Left lung (tissue), 10 donors: ENCODE data around the gene HSBP1. TPM values are rescaled to one million over a fixed set of nuclear protein-coding genes. Genes with fewer than 3 reads are reported as not detected.

Experiments used
- ATAC-seq: fragments of 200-7000 bp; cut with Tn5 transposase; one replicate; pipeline ENCODE4 v1.9.1; 2020; ENCODE audit warnings: moderate library complexity
- DNase-seq, 4 donors: peaks; one replicate each; pipeline ENCODE4 v3.0.0-alpha.2; 2013 to 2020
- H3K27ac ChIP-seq, 2 donors: fragments of 200-600 bp; sonication (generic) in 1 of 2; one replicate each; pipeline versions ENCODE4 v1.5.0 to v1.8.0; 2020 to 2021
- H3K27me3 ChIP-seq, 2 donors: fragments of 200-600 bp; sonication (generic) in 1 of 2; one replicate each; pipeline versions ENCODE4 v1.5.0 to v1.8.0; 2020 to 2021
- H3K36me3 ChIP-seq, 2 donors: fragments of 200-600 bp; sonication (generic) in 1 of 2; one replicate each; pipeline versions ENCODE4 v1.5.0 to v1.8.0; 2020 to 2021
- H3K4me1 ChIP-seq, 2 donors: fragments of 200-600 bp; one replicate each; pipeline ENCODE4 v1.8.0; 2021
- H3K4me3 ChIP-seq, 2 donors: fragments of 200-600 bp; sonication (generic) in 1 of 2; one replicate each; pipeline versions ENCODE4 v1.5.0 to v1.8.0; 2020 to 2021; ENCODE audit warnings: mild to moderate bottlenecking in 1 of 2
- H3K9me3 ChIP-seq, 2 donors: fragments of 200-600 bp; sonication (generic) in 1 of 2; one replicate each; pipeline versions ENCODE4 v1.5.0 to v1.8.0; 2020 to 2021
- CTCF ChIP-seq, 2 donors: fragments of 200-600 bp; sonication (generic) in 1 of 2; IDR thresholded peaks; one replicate each; pipeline versions ENCODE4 v1.5.0 to v1.8.0; 2021; ENCODE audit warnings: antibody characterized with exemption in 2 of 2
- intact Hi-C, 2 donors: fragments of 100-400 bp; cut with DNase I; formaldehyde crosslinking; loops; one replicate each; pipeline versions ENCODE4 v1.11.2 to v1.14.2; 2022
- polyA plus RNA-seq, 6 donors: library from polyadenylated mRNA; unstranded; fragments of 120-200 nt; gene quantifications; one replicate each; pipeline ENCODE4 v1.2.1, GENCODE V29; 2013; ENCODE audit not compliant: insufficient read length in 6 of 6
- total RNA-seq, 2 donors: library from RNA; stranded (reverse); fragmentation: NEBNext Ultra II Directional; extraction: Animal tissue kit (Norgen Biotek cat#: 25700); gene quantifications; one replicate each; pipeline ENCODE4 v1.2.1, GENCODE V29; 2021
- donor health status: DM: no; HTN: yes; CAD: no.
- donor health status: DM: no; HTN: no; CAD: no.

HSBP1 gene
- total and polyA plus RNA-seq, 8 donors = 118 to 184 (median 168) TPM

GRCh38 chr16:83826146-83826913 is 18.6 kb downstream of the HSBP1 start:
- Histone ChIP-seq H3K9me3 (no peaks in the 10 kb centered on the region), H3K27me3 (no peaks in the 10 kb centered on the region), H3K36me3 (no peaks in the 10 kb centered on the region), H3K27ac (no peak overlapping the region), H3K4me1 (peaks cover 0 to 8% of the 10 kb centered on the region in 2 donors), H3K4me3 (no peak overlapping the region)
- ATAC-seq = peak; percentile 99
- peak; percentile 65 to 95 (median 78) for DNase-seq
- intact Hi-C loops = no loop called here
- TF ChIP-seq CTCF (IDR thresholded peaks at IDR 0.05) = peak; percentile 61 to 95

GRCh38 chr16:83830091-83830768 is 22.5 kb downstream of the HSBP1 start:
- Histone ChIP-seq H3K36me3 (no peaks in the 10 kb centered on the region), H3K9me3 (no peaks in the 10 kb centered on the region), H3K27ac (no peak overlapping the region), H3K27me3 (no peaks in the 10 kb centered on the region), H3K4me3 (no peak overlapping the region), H3K4me1 (peaks cover 0 to 8% of the 10 kb centered on the region in 2 donors)
- intact Hi-C loops = no loop called here
- TF ChIP-seq CTCF (IDR thresholded peaks at IDR 0.05) = no peak
- no peak for DNase-seq
- no peak for ATAC-seq

GRCh38 chr16:83830769-83831455 is 23.1 kb downstream of the HSBP1 start:
- intact Hi-C loops = no loop called here

GRCh38 chr16:83831456-83831987 is 23.7 kb downstream of the HSBP1 start:
- H3K4me3 ChIP-seq = no peak overlapping the region
- intact Hi-C loops = no loop called here
- peaks cover 0 to 7% of the 10 kb centered on the region in 2 donors for H3K4me1 ChIP-seq
- no peaks in the 10 kb centered on the region for H3K36me3 ChIP-seq
- no peaks in the 10 kb centered on the region for H3K27me3 ChIP-seq
- TF ChIP-seq CTCF (IDR thresholded peaks at IDR 0.05) = no peak
- no peak overlapping the region for H3K27ac ChIP-seq
- no peaks in the 10 kb centered on the region for H3K9me3 ChIP-seq
- no peak for ATAC-seq
- DNase-seq = no peak

More at GRCh38 chr16:83830769-83831455, 23.1 kb downstream of the HSBP1 start:
- ATAC-seq = no peak
- Histone ChIP-seq H3K27ac (no peak overlapping the region), H3K4me3 (no peak overlapping the region), H3K9me3 (no peaks in the 10 kb centered on the region), H3K36me3 (no peaks in the 10 kb centered on the region), H3K27me3 (no peaks in the 10 kb centered on the region), H3K4me1 (peaks cover 0 to 8% of the 10 kb centered on the region in 2 donors)
- no peak for DNase-seq
- TF ChIP-seq CTCF (IDR thresholded peaks at IDR 0.05) = no peak
